Prostate gland (tissue), 2 donors: ENCODE measurements around the gene ZNF343.

Experiments used
- POLR2A ChIP-seq: fragments of 450-650 bp; IDR thresholded peaks from one replicate; pipeline ENCODE4 v1.6.1; 2016; ENCODE audit warnings: antibody characterized with exemption, mild to moderate bottlenecking
- POLR2AphosphoS5 ChIP-seq: sonication (generic); formaldehyde crosslinking; IDR thresholded peaks from one replicate; pipeline ENCODE4 v1.6.1; 2017; ENCODE audit warnings: antibody characterized with exemption
- TF ChIP-seq, protein P1 (sequence below), 4 experiments: fragments of 200-600 bp in 2 of 4; fragments of 450-650 bp in 2 of 4; sonication (generic) in 2 of 4; IDR thresholded peaks; 1 replicate in 3 of 4; 2 replicates in 1 of 4; pipeline ENCODE4 v1.5.1; 2016 to 2019; ENCODE audit warnings: antibody characterized with exemption in 4 of 4, mild to moderate bottlenecking in 2 of 4, moderate library complexity in 2 of 4

- TF ChIP-seq POLR2AphosphoS5 (no peak), POLR2A (no peak)
- TF ChIP-seq, protein P1, sequence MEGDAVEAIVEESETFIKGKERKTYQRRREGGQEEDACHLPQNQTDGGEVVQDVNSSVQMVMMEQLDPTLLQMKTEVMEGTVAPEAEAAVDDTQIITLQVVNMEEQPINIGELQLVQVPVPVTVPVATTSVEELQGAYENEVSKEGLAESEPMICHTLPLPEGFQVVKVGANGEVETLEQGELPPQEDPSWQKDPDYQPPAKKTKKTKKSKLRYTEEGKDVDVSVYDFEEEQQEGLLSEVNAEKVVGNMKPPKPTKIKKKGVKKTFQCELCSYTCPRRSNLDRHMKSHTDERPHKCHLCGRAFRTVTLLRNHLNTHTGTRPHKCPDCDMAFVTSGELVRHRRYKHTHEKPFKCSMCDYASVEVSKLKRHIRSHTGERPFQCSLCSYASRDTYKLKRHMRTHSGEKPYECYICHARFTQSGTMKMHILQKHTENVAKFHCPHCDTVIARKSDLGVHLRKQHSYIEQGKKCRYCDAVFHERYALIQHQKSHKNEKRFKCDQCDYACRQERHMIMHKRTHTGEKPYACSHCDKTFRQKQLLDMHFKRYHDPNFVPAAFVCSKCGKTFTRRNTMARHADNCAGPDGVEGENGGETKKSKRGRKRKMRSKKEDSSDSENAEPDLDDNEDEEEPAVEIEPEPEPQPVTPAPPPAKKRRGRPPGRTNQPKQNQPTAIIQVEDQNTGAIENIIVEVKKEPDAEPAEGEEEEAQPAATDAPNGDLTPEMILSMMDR (IDR thresholded peaks at IDR 0.05) = no peak
These were observed 27.2 kb upstream of the ZNF343 start for GRCh38 chr20:2535711-2536559.
